OCI-LY1 (cell line): ENCODE data around the gene FA2H.

Experiments
- EZH2 ChIP-seq: fragments of 200-600 bp; sonication (generic), shearing (Covaris generic); IDR thresholded peaks from 2 replicates; pipeline ENCODE4 v1.8.0; 2017; ENCODE audit warnings: borderline replicate concordance, mixed run types, mild to moderate bottlenecking, antibody characterized with exemption, low read length, moderate library complexity, mixed read lengths
- TF ChIP-seq, protein P1 (sequence below): fragments of 200-600 bp; sonication (generic), shearing (Covaris generic); IDR thresholded peaks from 2 replicates; pipeline ENCODE4 v1.5.1; 2017; ENCODE audit warnings: mild to moderate bottlenecking, antibody characterized with exemption, low read length, moderate library complexity, mixed read lengths

DNA sequence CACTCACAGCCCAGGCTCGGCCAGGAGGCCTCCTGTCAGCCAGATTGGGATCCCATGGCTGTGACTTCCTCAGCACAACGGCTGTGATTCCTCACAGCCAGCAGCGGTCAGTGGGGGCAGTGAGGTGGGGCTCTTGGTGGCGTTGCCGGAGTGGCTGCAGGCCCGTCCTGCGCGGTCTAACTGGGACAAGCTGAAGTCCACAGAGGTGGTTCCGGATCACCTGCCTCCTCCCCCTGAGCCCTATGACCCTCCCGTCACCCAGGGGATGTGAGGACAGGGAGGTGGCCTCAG, 39.5 kb downstream of the FA2H start:
- TF ChIP-seq, protein P1, sequence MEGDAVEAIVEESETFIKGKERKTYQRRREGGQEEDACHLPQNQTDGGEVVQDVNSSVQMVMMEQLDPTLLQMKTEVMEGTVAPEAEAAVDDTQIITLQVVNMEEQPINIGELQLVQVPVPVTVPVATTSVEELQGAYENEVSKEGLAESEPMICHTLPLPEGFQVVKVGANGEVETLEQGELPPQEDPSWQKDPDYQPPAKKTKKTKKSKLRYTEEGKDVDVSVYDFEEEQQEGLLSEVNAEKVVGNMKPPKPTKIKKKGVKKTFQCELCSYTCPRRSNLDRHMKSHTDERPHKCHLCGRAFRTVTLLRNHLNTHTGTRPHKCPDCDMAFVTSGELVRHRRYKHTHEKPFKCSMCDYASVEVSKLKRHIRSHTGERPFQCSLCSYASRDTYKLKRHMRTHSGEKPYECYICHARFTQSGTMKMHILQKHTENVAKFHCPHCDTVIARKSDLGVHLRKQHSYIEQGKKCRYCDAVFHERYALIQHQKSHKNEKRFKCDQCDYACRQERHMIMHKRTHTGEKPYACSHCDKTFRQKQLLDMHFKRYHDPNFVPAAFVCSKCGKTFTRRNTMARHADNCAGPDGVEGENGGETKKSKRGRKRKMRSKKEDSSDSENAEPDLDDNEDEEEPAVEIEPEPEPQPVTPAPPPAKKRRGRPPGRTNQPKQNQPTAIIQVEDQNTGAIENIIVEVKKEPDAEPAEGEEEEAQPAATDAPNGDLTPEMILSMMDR, result no peak
- TF ChIP-seq EZH2, result no peak
